HUES48 (cell line): ENCODE data around the gene PNMT.

ENCODE experiments used
- H3K27ac ChIP-seq: one replicate; pipeline ENCODE4 v1.7.0; 2013; ENCODE audit warnings: low read depth, low read length, inconsistent platforms
- H3K27me3 ChIP-seq: 2 replicates; pipeline ENCODE4 v1.6.1; 2013; ENCODE audit warnings: mild to moderate bottlenecking, low read length; ENCODE audit not compliant: control insufficient read depth, insufficient read depth
- H3K36me3 ChIP-seq: 2 replicates; pipeline ENCODE4 v1.6.1; 2013; ENCODE audit warnings: low read length; ENCODE audit not compliant: control insufficient read depth, insufficient read depth
- H3K4me1 ChIP-seq: 2 replicates; pipeline ENCODE4 v1.6.1; 2013; ENCODE audit warnings: mild to moderate bottlenecking, low read length; ENCODE audit not compliant: control insufficient read depth, insufficient read depth
- H3K4me3 ChIP-seq: 2 replicates; pipeline ENCODE4 v1.5.1; 2013; ENCODE audit warnings: mild to moderate bottlenecking, low read depth, low read length
- H3K9ac ChIP-seq: 2 replicates; pipeline ENCODE4 v1.6.1; 2013; ENCODE audit warnings: mild to moderate bottlenecking, low read depth, low read length, moderate library complexity
- H3K9me3 ChIP-seq: 2 replicates; pipeline ENCODE4 v1.6.1; 2013; ENCODE audit warnings: low read length; ENCODE audit not compliant: control insufficient read depth, insufficient read depth

Gene PNMT

DNA sequence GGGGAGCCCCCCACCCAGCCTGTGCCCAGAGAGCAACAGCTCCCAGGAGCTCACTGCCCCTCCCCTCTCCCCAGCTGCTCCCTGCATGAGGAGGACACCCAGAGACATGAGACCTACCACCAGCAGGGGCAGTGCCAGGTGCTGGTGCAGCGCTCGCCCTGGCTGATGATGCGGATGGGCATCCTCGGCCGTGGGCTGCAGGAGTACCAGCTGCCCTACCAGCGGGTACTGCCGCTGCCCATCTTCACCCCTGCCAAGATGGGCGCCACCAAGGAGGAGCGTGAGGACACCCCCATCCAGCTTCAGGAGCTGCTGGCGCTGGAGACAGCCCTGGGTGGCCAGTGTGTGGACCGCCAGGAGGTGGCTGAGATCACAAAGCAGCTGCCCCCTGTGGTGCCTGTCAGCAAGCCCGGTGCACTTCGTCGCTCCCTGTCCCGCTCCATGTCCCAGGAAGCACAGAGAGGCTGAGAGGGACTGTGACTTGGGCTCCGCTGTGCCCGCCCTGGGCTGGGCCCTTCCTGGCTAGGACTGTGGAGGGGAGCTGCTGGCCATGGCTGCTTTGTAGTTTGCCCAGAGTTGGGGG, 2.5 kb upstream of the PNMT start:
- H3K4me1 ChIP-seq = peaks cover 49% of the 10 kb centered on the region
- H3K27ac ChIP-seq = no peak overlapping the region
- H3K36me3 ChIP-seq = peaks cover 9% of the 10 kb centered on the region; the same call in 1 of the 2 replicates
- H3K27me3 ChIP-seq = peaks cover 39% of the 10 kb centered on the region
- H3K4me3 ChIP-seq = no peak overlapping the region
- no peaks in the 10 kb centered on the region for H3K9me3 ChIP-seq
- no peak overlapping the region for H3K9ac ChIP-seq

DNA sequence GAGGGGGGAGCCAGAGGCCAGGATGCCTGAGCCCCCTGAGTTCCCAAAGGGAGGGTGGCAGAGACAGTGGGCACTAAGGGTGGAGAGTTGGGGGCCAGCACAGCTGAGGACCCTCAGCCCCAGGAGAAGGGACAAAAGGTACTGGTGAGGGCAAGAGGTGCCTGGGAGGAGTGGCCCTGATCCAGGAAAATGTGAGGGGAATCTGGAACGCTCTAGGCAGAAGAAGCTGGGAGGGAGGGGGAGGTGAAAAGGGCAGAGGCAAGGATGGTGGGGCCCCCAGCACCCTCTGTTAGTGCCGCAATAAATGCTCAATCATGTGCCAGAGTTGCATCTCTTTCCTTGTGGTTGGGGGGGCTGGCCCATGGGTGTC, 2.0 kb upstream of the PNMT start:
- peaks cover 4% of the 10 kb centered on the region; the same call in 1 of the 2 replicates for H3K36me3 ChIP-seq
- H3K4me3 ChIP-seq = no peak overlapping the region
- no peak overlapping the region for H3K9ac ChIP-seq

GRCh38 chr17:39666601-39667261, 1.5 kb upstream of the PNMT start:
- H3K4me3 ChIP-seq = no peak overlapping the region; the same call in 1 of the 2 replicates
- peaks cover 39% of the 10 kb centered on the region for H3K27me3 ChIP-seq
- H3K36me3 ChIP-seq = no peaks in the 10 kb centered on the region
- H3K9me3 ChIP-seq = no peaks in the 10 kb centered on the region
- H3K4me1 ChIP-seq = peaks cover 49% of the 10 kb centered on the region
- no peak overlapping the region for H3K27ac ChIP-seq
- no peak overlapping the region for H3K9ac ChIP-seq

More for the DNA sequence above, 2.0 kb upstream of the PNMT start:
- Histone ChIP-seq H3K27me3 (peaks cover 39% of the 10 kb centered on the region), H3K27ac (no peak overlapping the region), H3K9me3 (no peaks in the 10 kb centered on the region), H3K4me1 (peaks cover 49% of the 10 kb centered on the region)

GRCh38 chr17:39667262-39667944, 850 bp upstream of the PNMT start:
- peak overlapping the region; percentile 60; the same call in 1 of the 2 replicates for H3K4me3 ChIP-seq
- no peaks in the 10 kb centered on the region for H3K9me3 ChIP-seq
- no peak overlapping the region for H3K9ac ChIP-seq
- H3K27me3 ChIP-seq = peaks cover 39% of the 10 kb centered on the region
- H3K36me3 ChIP-seq = no peaks in the 10 kb centered on the region
- H3K27ac ChIP-seq = no peak overlapping the region
- H3K4me1 ChIP-seq = peaks cover 53% of the 10 kb centered on the region

- Histone ChIP-seq H3K4me3 (no peak overlapping the region), H3K9ac (no peak overlapping the region), H3K4me1 (peaks cover 32% of the 10 kb centered on the region; the same call in 1 of the 2 replicates), H3K27me3 (peaks cover 39% of the 10 kb centered on the region), H3K27ac (no peak overlapping the region), H3K9me3 (no peaks in the 10 kb centered on the region), H3K36me3 (no peaks in the 10 kb centered on the region)
Measured at GRCh38 chr17:39669897-39670735, 1.9 kb downstream of the PNMT start.

- peaks cover 28% of the 10 kb centered on the region; the same call in 1 of the 2 replicates for H3K4me1 ChIP-seq
- no peak overlapping the region for H3K4me3 ChIP-seq
- no peaks in the 10 kb centered on the region for H3K36me3 ChIP-seq
- H3K9me3 ChIP-seq = no peaks in the 10 kb centered on the region
- H3K27ac ChIP-seq = no peak overlapping the region
- peaks cover 38% of the 10 kb centered on the region for H3K27me3 ChIP-seq
- no peak overlapping the region for H3K9ac ChIP-seq
Measured at GRCh38 chr17:39670746-39671145, 2.5 kb downstream of the PNMT start.

DNA sequence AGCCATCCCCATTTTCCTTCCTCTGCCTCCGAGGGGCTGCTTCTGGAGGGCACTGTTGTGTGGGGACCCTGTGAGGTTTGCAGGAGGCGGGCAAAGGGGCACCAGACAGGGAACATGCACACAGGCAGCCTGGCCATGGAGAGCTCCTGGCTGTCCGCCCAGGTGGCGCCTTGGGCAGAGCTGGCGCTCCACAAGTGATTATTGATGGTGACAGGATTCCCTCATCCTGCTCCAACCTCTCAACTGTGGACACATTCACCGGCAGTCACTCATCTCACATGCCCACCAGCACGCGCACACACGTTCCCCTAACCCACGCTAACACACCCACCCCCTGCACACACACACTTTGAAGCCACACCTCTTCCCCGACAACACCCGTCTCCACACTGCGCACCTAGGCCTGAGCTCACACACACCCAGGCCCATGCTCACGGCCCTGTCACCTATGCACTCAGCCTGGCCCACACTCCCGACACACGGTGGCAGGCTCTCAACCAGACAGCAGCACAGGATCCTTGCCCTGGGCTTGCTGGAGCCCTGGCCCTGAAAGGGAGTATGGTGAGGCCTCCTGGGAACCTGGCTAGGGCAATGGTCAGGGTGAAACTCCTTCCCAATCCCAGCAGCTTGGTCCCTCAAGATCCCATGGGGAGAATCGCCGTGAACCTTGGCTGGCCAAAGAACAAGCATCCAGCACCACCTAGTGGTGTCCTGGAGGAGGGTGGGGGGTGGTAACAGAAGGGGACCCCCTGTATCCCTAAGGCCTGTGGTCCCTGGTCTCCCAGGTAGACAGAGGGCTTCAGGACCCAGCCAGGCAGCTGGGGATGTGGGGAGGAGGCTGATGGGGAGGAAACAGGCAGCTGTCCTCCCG, 3.6 kb downstream of the PNMT start:
- H3K36me3 ChIP-seq = peaks cover 8% of the 10 kb centered on the region
- no peak overlapping the region for H3K27ac ChIP-seq
- H3K27me3 ChIP-seq = peaks cover 27% of the 10 kb centered on the region
- H3K9me3 ChIP-seq = no peaks in the 10 kb centered on the region
- H3K9ac ChIP-seq = no peak overlapping the region
- H3K4me3 ChIP-seq = no peak overlapping the region
- H3K4me1 ChIP-seq = peaks cover 17% of the 10 kb centered on the region; the same call in 1 of the 2 replicates

GRCh38 chr17:39672522-39673334, 4.5 kb downstream of the PNMT start:
- no peak overlapping the region for H3K4me3 ChIP-seq
- H3K27ac ChIP-seq = no peak overlapping the region
- H3K36me3 ChIP-seq = peaks cover 11% of the 10 kb centered on the region
- peaks cover 13% of the 10 kb centered on the region; the same call in 1 of the 2 replicates for H3K4me1 ChIP-seq
- H3K9ac ChIP-seq = no peak overlapping the region
- peaks cover 20% of the 10 kb centered on the region for H3K27me3 ChIP-seq
- no peaks in the 10 kb centered on the region for H3K9me3 ChIP-seq

DNA sequence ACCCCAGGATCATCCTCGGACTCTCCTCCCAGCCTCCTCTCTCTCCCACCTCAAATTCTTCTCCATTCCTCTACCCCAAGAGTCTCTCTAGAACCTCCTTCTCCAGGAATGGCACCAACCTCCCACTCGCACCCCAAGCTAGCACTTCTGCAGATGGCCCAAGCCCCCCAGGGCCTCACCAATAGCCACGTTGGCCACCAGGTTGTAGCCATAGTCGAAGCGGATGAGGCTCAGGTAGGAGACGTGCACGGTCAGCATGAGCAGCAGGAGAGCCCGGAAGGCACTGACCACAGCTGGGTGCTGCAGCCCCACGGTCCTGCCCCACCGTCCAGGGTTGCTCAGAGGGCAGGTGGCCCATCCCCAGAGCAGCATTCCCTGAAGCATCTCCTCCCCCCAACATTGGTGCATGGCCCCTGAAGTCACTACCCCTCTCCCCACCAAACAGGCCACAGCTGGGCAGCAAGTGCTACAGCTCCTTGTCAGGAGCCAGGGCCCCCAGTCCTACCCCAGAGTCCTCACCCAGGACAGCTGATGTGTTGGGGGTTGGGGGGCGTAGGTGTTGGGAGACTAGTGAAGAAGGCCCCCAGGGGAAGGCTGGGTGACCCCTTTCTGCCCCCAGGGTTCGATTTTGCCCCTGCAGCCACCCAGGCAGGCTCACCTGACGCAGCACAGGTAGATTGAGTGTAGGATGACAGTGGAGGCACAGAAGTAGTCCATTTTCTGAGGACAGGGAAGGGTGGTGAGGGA, 5.3 kb downstream of the PNMT start:
- peaks cover 17% of the 10 kb centered on the region for H3K36me3 ChIP-seq
- no peak overlapping the region for H3K9ac ChIP-seq
- H3K4me3 ChIP-seq = no peak overlapping the region
- peaks cover 16% of the 10 kb centered on the region; the same call in 1 of the 2 replicates for H3K4me1 ChIP-seq
- no peak overlapping the region for H3K27ac ChIP-seq
- no peaks in the 10 kb centered on the region for H3K9me3 ChIP-seq
- peaks cover 18% of the 10 kb centered on the region for H3K27me3 ChIP-seq
